HG02623 (cell line): ENCODE data around the gene WDR3.
A peak's percentile ranks its signal among the peaks of the same experiment; 100 is the strongest.

ENCODE experiments used
- ATAC-seq: cut with Tn5 transposase; IDR thresholded peaks from one replicate; pipeline ENCODE4 v1.9.1; 2021; ENCODE audit warnings: moderate library complexity; ENCODE audit not compliant: unreplicated experiment

Gene WDR3

GRCh38 chr1:117942293-117942692 is 12.8 kb downstream of the WDR3 start:
- no peak for ATAC-seq

- no peak for ATAC-seq
These were observed 22.8 kb downstream of the WDR3 start for GRCh38 chr1:117952386-117952785.

- ATAC-seq: no peak
These were observed 29.8 kb downstream of the WDR3 start for GRCh38 chr1:117959364-117959763.

GRCh38 chr1:117964290-117965038 is 34.9 kb downstream of the WDR3 start:
- ATAC-seq: no peak

- no peak for ATAC-seq
These were observed 37.9 kb downstream of the WDR3 start for GRCh38 chr1:117967477-117967876.

GRCh38 chr1:117967881-117968280 is 38.3 kb downstream of the WDR3 start:
- ATAC-seq: no peak

GRCh38 chr1:117970252-117970651 is 40.7 kb downstream of the WDR3 start:
- no peak for ATAC-seq

GRCh38 chr1:117971777-117972176 is 42.2 kb downstream of the WDR3 start:
- ATAC-seq: no peak

- ATAC-seq: no peak
These were observed 46.8 kb downstream of the WDR3 start for GRCh38 chr1:117976381-117976780.

GRCh38 chr1:117981455-117982192 is 52.1 kb downstream of the WDR3 start:
- ATAC-seq: no peak

- ATAC-seq: no peak
These were observed 55.7 kb downstream of the WDR3 start for GRCh38 chr1:117985239-117985638.

GRCh38 chr1:117985973-117986372 is 56.4 kb downstream of the WDR3 start:
- peak; percentile 71 for ATAC-seq

GRCh38 chr1:118004312-118004711 is 74.8 kb downstream of the WDR3 start:
- no peak for ATAC-seq

GRCh38 chr1:118007391-118007790 is 77.9 kb downstream of the WDR3 start:
- no peak for ATAC-seq

GRCh38 chr1:118008011-118008410 is 78.5 kb downstream of the WDR3 start:
- no peak for ATAC-seq

- ATAC-seq: no peak
These were observed 83.1 kb downstream of the WDR3 start for GRCh38 chr1:118012515-118013124.

GRCh38 chr1:118013336-118013735 is 83.8 kb downstream of the WDR3 start:
- no peak for ATAC-seq

- ATAC-seq: no peak
These were observed 84.4 kb downstream of the WDR3 start for GRCh38 chr1:118013938-118014337.
